Left ventricle myocardium inferior (tissue), 1 donor: ENCODE data around the gene PRKAA1. TPM values are rescaled to one million over a fixed set of nuclear protein-coding genes. Genes with fewer than 3 reads are reported as not detected.

Experiments used
- DNase-seq: peaks from one replicate; pipeline ENCODE4 v3.0.0-alpha.2; 2020
- H3K27ac ChIP-seq: fragments of 200-600 bp; replicated peaks from 2 replicates; pipeline ENCODE4 v1.8.0; 2021
- H3K27me3 ChIP-seq: fragments of 200-600 bp; 2 replicates; pipeline ENCODE4 v1.8.0; 2021; ENCODE audit warnings: low read depth
- H3K36me3 ChIP-seq: fragments of 200-600 bp; 2 replicates; pipeline ENCODE4 v1.8.0; 2021
- H3K4me1 ChIP-seq: fragments of 200-600 bp; 2 replicates; pipeline ENCODE4 v1.8.0; 2021
- H3K4me3 ChIP-seq: fragments of 200-600 bp; 2 replicates; pipeline ENCODE4 v1.8.0; 2021; ENCODE audit warnings: mild to moderate bottlenecking, moderate library complexity
- H3K9me3 ChIP-seq: fragments of 200-600 bp; replicated peaks from 2 replicates; pipeline ENCODE4 v1.8.0; 2021
- CTCF ChIP-seq: fragments of 200-600 bp; IDR thresholded peaks from 2 replicates; pipeline ENCODE4 v1.8.0; 2021; ENCODE audit warnings: antibody characterized with exemption, mild to moderate bottlenecking, borderline replicate concordance
- intact Hi-C: fragments of 100-400 bp; cut with micrococcal nuclease; formaldehyde crosslinking; loops from one replicate; pipeline ENCODE4 v1.11.0; 2022
- total RNA-seq: library from RNA; stranded (reverse); fragmentation: NEBNext Ultra II Directional; extraction: Animal tissue kit (Norgen Biotek cat#: 25700); gene quantifications from one replicate; pipeline ENCODE4 v1.2.1, GENCODE V29; 2021
- donor health status: DM: no; HTN: yes; CAD: no; lungs with severe emphysema.

Gene PRKAA1
- total RNA-seq, 1 donor from 2014 or later = 38.5 TPM

- TF ChIP-seq CTCF = no peak
- Histone ChIP-seq H3K4me1 (peaks cover 35% of the 10 kb centered on the region), H3K9me3 (no peaks in the 10 kb centered on the region), H3K4me3 (no peak overlapping the region), H3K27me3 (no peaks in the 10 kb centered on the region), H3K27ac (no peak overlapping the region), H3K36me3 (peaks cover 66% of the 10 kb centered on the region)
- intact Hi-C loops = no loop called here
- DNase-seq = no peak
Measured at GRCh38 chr5:40832345-40832744, 34.2 kb upstream of the PRKAA1 start.

GRCh38 chr5:40831346-40832210 is 33.4 kb upstream of the PRKAA1 start:
- Histone ChIP-seq H3K27ac (no peak overlapping the region), H3K9me3 (no peaks in the 10 kb centered on the region), H3K4me1 (peaks cover 35% of the 10 kb centered on the region), H3K4me3 (no peak overlapping the region), H3K36me3 (peaks cover 74% of the 10 kb centered on the region), H3K27me3 (no peaks in the 10 kb centered on the region)
- no peak for TF ChIP-seq CTCF
- no peak for DNase-seq
- intact Hi-C loops = no loop called here

GRCh38 chr5:40829748-40830533 is 31.8 kb upstream of the PRKAA1 start:
- intact Hi-C loops = no loop called here
- Histone ChIP-seq H3K36me3 (peaks cover 82% of the 10 kb centered on the region), H3K27me3 (no peaks in the 10 kb centered on the region)

GRCh38 chr5:40828690-40829661 is 30.8 kb upstream of the PRKAA1 start:
- Histone ChIP-seq H3K9me3 (no peaks in the 10 kb centered on the region), H3K27me3 (no peaks in the 10 kb centered on the region), H3K36me3 (peaks cover 82% of the 10 kb centered on the region), H3K4me1 (peaks cover 12% of the 10 kb centered on the region), H3K27ac (no peak overlapping the region), H3K4me3 (no peak overlapping the region)
- DNase-seq = no peak
- intact Hi-C loops = no loop called here
- TF ChIP-seq CTCF = no peak

More at GRCh38 chr5:40829748-40830533, 31.8 kb upstream of the PRKAA1 start:
- no peak for TF ChIP-seq CTCF
- H3K4me1 ChIP-seq = peaks cover 22% of the 10 kb centered on the region
- no peak overlapping the region for H3K27ac ChIP-seq
- no peaks in the 10 kb centered on the region for H3K9me3 ChIP-seq
- H3K4me3 ChIP-seq = no peak overlapping the region
- no peak for DNase-seq
